Germinal center (tissue), 1 donor: ENCODE results near the gene HJURP.

Source experiments
- DNase-seq: peaks from one replicate; pipeline ENCODE4 v3.0.0; 2012; ENCODE audit warnings: mixed read lengths, low spot score

HJURP gene

GRCh38 chr2:233791883-233792329 is 62.4 kb downstream of the HJURP start:
- DNase-seq: no peak

GRCh38 chr2:233791151-233791882 is 63.0 kb downstream of the HJURP start:
- no peak for DNase-seq

- no peak for DNase-seq
Measured at GRCh38 chr2:233789554-233789953, 64.8 kb downstream of the HJURP start.
